EL (cell line): ENCODE data around the gene BRCC3.
"Not testable (repeated sequence)": the region's sequence is repeated elsewhere in the genome, so short reads cannot be mapped to it uniquely, and the experiment has no call there.

Source experiments
- DNase-seq: peaks from one replicate; pipeline ENCODE4 v3.0.0-alpha.2; 2016

The BRCC3 gene

DNA sequence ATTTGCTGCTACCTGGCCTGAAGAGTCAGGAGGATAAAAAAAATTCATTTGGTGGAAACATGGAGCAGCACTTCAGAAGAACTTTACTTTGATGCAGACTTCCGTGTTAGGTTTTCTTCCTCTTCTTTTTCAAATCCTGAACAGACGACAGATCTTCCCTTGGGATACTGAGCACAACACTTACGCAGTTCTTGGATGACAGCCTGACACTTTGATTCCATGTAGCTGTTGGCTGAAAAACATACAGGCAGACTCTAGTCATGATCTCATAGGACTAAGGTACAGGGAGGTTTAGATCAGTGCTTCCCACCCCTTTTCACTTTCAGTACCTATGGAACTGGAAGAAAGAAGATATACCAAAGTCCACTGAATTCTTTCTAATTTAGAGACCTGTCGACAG, 9.5 kb upstream of the BRCC3 start:
- DNase-seq, result no peak

DNA sequence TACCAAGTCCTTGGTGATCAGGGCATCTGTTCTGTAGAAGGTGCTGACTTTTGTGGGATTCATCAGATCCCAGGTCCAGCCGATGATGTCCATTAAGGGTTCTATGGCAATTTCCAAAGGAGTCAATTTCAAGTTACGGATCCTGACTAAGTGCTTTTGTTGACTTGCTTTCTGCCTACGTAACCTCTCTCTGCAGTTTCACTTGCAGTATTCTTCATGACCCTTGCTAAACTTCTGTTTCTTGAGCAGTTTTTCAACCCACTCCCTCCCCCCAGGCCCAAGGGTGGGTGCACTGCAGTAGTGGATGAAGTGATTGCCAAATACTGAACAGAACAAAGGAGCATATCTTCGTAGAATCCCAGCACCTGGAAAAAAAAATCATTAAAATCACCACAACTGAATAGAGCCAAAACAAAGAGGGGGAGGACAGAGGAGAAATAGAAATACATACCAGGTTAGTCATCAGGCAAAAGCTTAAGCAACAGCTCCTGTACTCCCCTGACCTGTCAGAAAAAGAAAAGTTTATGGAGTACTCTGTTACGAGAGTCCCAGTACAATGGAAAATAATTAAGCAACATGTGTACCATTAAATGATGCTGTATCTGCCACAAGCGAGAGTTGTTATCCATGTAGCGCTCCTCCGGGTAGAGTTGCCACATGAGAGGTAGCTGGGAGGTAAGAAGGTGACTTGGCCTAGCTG, 6.1 kb upstream of the BRCC3 start:
- peak; percentile 34 for DNase-seq

DNA sequence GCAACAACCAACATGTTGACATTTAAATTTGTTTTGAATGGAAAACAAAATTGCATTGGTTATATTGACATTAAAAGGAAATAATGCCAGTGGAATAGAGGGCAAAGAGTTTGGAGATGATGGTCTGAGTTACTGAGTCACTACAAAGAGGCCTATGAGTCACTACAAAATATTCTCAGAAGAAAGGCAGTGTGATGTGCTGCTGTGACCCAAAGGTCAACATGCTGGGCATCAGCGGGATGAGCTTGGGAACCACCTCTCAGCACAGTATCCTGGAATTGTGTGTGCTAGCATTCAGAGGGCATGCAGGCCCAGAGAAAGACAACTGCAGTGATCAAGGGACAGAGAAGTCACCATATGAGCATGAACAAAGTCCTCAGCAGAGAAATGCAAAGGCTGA, 3.1 kb upstream of the BRCC3 start:
- DNase-seq, result peak; percentile 79

DNA sequence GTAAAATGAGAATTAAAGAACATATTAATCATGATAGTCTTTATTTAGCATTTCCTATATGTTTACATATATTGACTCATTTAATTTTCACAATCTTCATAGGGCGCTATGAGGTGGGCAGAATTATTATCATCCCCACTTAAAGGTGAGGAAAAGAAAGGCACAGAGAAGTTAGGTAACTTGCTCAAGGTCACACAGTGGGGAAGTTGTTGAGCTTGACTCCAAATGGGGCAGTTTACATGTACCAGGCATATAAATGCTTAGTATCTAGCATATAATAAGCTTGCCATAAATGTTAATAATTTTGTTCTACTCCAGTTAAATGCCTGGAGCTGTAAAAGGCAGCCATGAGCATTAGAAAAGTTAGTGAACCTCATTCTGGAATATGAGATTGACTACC, 1.9 kb upstream of the BRCC3 start:
- no peak for DNase-seq

DNA sequence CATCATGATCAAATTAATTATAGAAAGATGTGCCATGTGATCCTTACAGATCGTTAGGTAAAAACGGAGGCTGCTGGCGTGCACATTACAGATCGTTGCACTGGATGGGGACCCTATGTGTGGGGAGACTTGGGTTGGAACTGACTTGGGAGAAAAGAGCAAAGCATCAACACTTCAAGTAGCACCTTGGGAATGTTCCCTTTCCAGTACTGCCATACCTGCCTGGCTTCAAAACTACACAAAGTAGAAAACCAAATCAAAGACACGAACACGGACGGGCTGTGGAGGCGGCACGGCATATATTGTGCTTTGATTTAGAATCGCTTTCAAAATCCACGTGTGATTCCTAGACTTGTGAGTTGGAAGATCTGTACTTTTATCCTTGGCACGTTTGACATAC, 1.3 kb upstream of the BRCC3 start:
- DNase-seq, result no peak

DNA sequence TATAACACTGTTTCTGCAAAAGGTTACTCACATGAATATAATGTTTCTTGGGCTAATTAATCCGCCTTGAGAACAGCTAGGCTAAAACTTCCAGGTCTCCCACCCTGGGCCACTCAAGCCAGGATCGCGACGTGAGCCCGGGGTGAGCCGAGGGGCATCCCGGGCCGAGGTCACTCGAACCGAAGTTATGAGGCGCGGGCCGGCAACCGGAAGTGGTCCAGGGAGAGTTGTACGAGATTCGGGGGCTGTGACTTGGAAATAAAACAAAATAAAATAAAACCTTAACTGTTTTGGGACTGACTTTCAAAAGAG, 689 bp upstream of the BRCC3 start:
- DNase-seq, result no peak

DNA sequence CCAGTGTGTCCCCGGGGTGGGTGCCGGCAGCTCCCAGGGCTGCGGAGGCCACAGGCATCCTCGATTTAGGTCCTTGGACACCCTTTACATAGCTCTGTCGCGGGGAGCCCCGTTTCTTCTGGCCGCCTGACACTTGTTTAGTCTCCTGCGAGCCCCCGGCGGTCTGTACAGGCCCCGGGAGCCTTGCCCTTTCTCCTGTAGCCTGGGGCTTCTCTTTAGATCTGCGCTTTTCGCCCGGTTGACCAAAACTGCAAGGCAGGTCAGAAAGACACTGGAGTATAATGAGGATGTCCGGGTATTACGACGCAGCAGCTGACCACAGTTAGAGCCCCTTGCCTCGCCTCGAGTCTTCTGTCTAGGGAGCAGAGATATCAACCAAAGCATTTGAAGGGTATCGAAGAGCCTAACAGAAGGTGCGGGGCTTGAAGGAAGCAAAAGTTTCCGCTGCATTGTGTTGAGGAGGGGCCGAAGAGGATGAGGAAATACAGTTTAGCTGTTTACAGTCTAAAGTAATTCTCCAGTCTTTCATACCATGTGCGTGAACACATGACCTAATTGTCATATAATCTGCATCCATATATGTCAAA, 479 bp downstream of the BRCC3 start:
- peak; percentile 8 for DNase-seq

DNA sequence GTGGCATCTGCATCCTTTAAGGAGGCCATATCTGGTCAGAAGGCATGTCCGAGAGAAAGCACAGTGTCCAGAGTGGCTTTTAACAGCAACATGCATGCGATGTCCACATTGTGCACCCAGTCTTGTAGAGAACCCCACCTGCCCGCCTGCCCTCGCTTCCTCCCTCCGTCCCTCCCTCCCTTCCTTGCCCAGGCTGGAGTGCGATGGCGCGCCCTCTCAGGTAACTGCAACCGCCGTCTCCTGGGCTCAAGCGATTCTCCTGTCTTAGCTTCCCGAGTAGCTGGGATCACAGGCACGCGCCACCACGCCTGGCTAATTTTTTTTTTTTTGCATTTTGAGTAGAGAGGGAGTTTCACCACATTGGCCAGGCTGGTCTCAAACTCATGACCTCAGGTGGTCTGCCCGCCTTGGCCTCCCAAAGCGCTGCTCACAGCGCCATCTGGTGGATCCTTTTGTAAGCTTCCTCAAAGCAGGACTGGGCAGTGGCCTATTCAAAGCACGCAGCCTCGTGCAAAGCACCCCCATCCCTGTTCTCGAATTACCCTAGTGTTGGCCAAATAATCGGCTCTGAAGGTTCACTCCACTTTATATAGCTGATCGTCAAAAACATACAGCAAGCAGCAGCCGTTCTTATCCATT, 15.0 kb downstream of the BRCC3 start:
- peak; percentile 31 for DNase-seq

DNA sequence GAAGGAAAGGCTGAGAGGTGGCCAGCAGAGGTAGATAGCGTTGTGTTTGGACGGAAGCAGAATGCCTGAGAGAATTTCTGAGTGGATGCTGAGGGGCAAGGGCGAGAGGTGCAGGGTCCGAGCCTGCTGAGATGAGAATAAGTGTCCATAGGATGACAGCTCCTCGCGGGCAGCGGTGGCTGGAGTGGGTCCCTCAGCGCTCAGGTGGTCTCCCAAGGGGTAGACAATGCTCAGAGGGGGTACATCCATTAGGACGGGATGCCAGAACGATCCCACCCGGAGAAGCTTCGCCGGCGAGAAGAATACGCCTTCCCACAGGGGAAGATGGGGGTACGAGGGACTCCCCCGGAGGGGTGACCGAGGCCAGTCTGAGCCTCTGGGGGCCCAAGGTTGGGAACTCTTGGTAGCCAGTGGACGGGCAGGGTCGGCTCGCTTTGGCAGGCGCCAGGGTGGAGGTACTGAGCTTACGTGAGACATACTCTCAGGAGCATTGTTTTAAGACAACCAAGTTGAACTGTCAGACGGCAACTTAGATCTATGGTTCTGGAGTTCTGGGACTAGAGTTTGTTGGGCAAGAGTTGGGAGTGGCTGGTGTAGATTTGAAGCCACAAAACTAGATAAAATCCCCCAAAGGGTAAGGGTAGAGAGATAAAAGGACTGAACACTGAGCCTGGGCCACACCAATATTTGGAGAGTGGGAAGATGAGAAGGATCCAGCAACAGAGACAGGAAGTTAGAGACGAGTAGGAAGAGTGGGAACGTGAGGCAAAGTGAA, 15.8 kb downstream of the BRCC3 start:
- no peak for DNase-seq

DNA sequence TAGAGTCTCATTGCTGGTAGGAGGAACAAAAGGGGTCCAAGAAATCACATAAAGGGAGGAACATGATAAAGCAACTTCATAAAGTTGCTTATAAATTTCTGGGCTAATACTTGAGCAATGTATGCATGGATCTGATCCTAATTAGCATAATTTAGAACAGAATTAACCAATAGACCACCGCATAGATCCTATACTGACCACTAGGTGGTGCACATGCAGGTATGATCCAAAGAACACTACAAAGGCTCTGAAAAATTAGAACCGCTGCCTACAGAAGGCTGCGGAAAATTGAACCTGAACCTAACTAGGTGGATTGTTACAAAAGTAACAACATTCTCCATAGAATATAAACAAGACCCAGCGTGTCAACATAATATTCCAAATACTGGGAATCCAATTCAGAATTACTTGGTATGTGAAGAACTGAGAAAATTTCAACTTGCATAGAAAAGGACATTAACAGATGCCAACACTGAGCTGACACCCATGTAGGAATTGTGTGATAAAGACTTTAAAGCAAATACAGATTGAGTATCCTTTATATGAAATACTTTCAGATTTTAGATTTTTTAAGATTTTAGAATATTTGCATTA, 23.3 kb downstream of the BRCC3 start:
- peak; percentile 12 for DNase-seq

DNA sequence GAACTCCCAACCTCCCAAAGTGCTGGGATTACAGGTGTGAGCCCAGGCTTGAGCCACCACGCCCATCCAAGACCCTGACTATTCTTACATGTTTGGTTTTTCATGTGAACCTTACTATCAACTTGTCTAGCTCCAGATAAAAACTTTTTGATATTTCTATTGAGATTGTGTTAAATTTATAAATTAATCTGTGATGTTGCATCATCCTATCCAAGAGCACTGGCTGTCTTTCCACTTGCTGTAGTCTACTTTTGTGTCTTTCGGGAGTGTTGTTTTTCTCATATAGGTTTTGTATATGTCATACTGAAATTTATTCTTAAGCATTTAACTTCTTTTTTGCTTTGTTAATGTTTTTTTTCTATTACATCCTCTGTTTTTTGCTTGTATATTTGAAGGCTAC, 34.6 kb downstream of the BRCC3 start:
- DNase-seq, result no peak

DNA sequence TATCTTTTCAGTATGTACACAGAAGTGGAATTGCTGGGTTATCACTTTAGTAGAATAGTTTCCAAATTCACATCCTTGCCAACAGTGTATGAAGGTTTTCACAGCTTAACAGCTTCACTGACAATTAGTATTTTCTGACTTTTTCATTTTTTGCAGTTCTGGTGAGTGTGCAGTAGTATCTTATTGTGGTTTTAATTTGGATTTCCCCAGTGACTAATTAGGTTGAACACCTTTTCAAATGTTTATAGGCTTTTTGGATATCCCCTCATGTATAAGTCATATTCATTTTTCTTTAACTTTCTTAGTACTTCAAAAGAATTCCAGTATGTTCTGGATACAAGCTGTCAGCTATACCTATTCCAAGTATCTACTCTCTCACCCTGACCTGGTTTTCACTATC, 37.1 kb downstream of the BRCC3 start:
- DNase-seq, result no peak

DNA sequence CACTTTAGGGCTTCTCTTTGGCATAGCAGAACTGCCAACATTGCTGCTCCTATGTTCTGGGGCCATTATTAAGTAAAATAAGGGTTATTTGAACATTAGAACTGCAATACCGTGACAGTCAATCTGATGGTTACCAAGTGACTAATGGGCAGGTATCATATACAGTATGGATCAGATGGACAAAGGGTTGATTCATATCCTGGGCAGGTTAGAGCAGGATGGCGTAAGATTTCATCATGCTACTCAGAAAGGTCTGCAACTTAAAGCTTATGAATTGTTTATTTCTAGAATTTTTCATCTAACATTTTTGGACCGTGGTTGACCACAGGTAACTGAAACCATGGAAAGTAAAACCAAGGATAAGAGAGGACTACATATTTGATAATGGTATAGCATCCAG, 40.9 kb downstream of the BRCC3 start:
- DNase-seq, result no peak

DNA sequence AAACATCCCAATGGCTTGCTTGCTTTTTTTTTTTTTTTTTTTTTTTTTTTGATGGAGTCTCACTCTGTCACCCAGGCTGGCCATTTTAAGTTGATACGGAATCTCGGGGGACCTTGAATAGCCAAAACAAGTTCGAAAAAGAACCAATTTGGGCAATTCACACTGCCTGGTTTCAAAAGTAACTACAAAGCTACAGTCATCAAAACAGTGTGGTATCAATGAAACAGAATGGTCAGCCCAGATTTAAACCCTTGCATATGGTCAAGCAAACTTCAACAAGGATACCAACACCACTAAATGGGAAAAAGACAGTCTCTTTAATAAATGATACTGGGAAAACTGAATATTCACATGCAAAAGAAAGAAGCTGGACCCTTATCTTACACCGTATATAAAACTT, 41.8 kb downstream of the BRCC3 start:
- no peak for DNase-seq

DNA sequence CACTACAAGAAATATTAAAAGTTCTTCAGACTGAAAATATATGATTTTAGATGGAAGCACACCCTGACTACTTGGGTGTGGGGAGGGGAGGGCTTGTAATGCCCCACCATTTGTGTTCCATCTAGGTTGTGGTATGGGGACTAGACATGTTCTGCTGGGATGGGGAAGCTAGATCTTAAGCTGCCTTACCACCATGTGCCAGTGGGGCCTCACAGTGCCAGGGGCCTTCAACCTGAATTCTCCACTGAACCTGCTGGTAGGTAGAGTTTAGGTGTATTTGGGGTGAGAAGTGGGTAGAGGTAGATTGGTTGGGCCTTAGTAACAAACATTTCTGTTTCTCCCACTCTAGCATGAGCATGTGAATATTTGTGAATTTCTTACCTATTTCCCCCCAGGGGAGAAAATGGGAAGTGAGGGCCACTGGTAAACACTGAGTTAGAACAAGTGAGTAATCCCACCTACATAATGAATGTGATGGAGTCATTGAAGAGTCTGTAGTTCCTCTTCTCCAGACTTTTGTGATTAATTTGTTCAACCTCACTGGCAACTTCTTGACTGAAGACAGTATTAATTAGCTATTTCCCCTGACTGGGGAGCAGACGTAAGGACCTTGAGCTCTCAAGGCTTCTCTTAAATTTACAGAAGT, 44.0 kb downstream of the BRCC3 start:
- DNase-seq, result no peak

DNA sequence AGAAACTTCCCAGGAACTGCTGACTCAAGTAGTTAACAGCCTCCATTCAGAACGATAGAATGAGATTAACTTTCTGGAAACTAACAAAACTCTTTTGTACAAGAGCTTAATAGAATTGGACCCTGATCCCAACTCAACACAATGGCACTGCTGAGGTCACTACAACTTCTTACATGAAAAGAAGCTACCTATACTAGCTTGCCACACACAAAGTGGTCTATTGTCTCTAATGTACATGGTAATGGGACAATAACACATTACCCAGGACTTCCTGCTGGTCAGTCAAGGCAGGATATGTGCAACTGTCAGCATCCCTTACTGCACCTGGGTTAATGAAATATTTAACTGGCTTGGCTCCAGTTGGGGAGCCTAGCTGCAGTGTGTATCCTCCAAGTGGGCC, 56.2 kb downstream of the BRCC3 start:
- DNase-seq, result no peak

DNA sequence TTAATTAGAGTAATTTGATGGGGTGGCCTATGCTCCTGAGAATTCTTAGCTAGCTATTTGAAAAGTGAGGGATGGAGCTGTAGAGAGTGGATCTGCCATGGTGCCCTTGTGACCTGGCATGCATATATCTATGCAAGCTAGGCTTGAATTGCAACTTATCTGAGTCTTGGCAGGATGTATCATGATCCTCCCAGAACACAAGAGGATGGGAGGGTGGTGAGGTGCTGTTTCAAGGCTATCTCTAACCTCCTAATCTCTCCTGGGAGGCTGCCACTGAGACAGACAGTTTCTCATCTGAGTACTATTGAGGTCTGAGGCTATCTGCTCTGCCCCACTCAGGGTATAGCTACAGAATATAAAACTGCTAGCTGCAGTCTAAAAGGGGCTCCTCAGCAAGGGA, 56.6 kb downstream of the BRCC3 start:
- no peak for DNase-seq

DNA sequence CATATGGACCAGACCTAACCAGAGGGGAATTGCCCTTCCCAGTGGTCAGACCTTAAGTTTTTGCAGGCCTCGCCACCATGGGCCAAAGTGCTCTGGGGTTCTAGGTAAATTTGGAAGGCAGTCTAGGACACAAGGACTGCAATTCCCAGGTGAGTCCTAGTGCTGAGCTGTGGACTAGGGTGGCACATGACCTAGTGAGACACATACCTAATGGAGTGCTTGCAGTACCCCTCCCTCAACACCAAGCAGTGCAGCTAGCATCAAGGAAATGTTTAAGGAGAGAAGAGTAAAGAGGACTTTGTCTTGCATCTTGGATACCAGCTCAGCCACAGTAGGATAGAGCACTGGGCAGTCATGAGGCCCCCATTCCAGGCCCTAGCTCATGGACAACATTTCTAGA, 60.8 kb downstream of the BRCC3 start:
- no peak for DNase-seq

DNA sequence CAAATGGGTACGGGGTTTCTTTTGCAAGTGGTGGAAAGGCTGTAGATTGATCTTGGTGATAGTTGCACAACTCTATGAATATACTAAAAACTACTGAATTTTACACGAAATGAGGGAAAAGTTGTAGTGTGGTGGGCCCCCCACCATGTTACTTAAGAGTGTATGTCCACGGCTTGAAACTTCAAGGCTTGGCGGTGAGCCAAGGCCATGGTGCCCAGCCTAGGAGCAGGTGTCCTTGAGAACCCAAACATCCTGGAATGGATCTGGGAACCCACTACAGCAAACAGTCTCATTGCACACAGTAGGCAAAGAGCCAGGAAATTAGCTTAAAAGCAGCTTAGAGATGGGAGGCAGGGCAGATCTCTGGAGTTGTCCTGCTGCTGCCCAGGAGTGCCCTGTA, 62.9 kb downstream of the BRCC3 start:
- no peak for DNase-seq

DNA sequence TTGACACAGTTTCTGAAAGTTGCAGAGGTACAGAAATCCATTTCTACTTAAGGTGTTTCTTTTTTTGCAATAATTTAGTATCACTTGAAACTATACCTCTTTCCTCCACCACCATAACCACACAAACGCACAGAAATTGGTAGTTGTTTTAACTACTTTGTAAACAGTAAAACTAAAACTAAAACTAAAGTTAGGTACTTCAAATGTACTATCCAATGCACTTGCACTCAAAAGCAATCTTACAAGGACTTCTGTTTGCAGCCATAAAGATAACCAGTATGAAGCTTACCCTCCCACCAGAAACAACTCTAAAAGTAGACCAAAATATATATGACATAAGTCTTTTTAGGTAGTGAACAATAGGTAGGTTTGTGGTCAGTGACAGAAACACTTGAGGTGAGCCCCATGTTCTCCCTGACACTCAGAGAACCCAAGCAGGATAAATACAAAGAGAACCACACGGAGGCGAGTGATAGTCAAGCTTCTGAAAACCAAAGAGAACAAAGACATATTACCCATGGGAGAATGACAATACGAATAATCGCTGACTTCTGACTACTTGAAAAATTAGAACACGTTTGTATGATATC, 72.7 kb downstream of the BRCC3 start:
- no peak for DNase-seq

DNA sequence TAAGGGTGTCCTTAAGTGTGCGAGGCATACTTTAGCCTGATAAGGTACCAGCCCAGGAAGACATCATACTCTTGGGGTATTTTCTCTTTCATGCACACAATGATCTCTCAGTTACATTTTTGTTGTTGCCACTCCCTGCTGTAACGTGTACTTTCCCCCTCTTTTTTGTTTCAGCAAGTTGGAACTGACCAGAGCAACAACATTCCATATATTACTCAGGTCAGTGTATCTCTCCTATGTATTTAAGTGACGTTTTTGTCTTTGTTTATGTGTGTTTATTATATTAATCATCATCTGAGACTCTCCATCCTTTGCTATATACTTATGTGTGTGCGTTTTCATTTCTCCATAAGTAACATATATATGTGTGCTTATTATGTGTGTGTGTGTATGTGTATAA, 73.6 kb downstream of the BRCC3 start:
- DNase-seq, result no peak

DNA sequence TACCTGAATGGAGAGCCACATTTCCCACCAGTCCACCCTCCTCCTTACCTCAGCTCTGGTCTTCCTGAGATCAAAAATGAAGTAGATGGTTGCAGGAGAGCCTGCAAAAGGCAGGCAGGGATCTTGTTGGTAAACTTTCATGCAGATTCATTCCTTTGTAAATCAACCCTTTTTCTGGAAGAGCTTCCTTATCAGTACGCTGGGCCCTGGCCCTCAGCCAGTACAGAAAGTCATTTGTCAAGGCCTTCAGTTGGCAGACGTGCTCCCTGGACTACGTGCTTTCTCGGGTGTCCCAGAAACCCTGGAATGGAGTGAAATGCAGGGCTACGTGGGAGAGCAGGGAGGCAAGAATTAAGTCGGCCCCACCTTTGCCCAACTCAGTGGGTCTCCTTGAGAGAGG, 76.3 kb downstream of the BRCC3 start:
- DNase-seq, result not testable (repeated sequence)

DNA sequence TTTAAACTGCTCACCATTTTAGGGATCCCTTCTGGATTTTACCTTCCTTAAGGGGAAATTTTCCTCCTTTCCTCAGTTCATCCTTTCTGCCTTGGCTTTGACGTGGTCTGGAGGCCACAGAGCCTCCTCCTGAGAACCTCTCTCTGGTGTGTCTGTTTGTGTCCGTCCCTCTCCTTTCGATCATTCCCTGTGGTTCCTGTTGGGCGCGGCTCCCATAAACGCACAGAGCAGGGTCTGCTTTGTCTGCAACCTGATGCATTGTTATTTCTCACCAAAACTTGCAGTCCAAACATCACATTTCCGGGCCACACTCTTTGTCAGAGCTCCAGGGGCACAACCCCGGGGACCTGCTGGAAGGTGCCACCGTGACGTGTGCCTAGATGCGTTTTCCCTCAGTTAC, 76.9 kb downstream of the BRCC3 start:
- DNase-seq, result not testable (repeated sequence)
